ENCODE results near the gene LORICRIN.

The LORICRIN gene

DNA sequence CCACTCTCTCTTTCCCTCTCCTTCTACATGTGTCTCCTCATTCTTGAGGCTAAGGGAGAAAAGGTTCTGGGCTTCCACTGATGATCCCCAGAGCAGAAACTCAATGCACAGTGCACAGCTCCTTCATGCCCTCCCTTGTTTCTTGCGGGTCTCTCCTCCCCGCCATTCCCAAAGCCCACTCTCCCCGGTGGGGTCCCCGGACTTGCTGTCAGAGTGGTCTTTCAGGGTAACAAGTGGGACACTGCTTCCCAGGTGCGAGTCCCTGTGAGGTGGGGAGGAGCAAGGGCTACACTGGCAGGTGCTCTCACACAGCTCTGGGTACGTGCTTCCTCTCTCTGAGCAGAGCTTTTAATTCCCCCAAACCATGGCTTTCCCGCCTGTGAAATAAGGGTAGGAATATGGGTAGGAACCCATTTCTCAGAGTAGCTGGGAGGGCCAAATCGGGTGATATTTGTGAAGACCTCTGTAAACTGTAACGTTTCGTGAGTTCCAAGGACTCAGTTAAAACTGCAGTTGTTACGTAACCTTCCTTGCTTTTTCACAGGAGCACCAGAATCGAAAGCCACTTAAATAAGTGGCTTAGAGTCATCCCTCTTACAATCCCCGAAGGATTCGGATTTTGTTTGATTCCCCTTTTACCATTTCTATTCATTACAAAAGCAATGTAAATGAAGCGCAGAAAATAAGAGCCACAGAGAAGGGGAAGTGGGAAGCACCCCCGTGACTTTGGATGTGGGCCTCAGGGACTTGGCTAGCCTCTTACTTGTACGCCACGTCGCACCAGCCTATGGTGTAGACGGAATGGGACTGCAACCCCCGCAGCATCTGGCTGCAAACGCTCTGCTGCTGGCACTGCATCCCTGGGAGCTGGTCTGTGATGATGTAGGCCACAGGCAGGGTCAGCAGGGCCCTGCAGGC, 47.1 kb downstream of the LORICRIN start:
- DNase-seq (ENCODE audit: low read depth) = no peak

DNA sequence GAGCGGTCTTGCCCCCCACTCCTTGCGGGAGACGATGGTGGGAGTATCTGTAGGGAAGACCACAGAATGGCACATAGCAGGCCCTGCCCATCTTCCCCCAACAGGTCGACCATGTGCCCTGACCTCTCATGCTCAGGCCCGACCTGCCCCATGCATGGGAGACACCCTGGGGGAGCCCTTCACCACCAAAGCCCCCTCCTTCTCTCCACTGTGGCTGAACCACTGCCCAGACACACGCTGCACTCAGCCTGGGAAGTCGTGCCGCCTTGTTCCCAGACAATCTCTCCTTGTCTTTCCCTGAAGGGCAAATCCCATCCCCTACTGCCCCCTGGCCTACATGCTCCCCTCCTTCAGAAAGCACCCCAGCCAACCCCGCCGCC, 47.7 kb downstream of the LORICRIN start:
- no peak for DNase-seq (ENCODE audit: low read depth)

DNA sequence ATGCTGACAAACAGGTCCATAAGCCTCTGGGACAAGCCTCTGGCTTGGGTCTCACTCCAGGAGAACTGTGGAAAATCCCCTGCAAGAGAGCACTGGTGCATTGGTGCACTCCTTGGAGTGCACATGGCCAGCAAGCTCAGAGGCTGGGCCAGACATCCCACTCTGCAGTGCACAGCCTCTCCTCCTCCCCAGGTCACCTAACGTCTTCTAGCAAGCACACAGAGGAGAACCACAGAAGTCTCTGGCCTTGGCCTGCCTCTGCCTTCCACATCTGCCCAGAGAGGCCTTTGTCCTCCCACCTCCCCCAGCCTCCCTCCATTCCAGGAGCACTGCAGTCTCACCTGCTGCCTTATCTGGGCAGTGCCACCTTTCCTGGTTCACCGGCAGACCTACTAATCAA, 49.1 kb downstream of the LORICRIN start:
- no peak for DNase-seq (ENCODE audit: low read depth)

DNA sequence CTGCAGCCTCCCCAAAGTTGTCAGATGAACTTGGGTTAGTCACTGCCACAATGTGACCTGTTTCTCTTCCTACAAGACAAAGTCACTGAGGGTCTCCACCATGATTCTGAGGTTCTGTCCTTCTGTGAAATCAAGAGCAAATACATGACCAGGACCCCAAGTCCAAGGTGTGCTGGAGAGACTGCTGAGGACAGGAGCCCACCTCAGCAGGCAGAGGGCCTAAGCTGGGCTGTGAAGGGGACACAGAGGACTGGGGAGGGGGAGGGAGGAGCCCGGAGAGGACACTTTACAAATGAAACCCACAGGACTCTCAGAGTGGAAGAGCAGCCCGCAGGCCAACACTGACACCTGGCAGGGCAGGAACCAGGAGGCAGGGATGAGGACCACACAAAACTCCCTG, 50.0 kb downstream of the LORICRIN start:
- DNase-seq (ENCODE audit: low read depth) = no peak

DNA sequence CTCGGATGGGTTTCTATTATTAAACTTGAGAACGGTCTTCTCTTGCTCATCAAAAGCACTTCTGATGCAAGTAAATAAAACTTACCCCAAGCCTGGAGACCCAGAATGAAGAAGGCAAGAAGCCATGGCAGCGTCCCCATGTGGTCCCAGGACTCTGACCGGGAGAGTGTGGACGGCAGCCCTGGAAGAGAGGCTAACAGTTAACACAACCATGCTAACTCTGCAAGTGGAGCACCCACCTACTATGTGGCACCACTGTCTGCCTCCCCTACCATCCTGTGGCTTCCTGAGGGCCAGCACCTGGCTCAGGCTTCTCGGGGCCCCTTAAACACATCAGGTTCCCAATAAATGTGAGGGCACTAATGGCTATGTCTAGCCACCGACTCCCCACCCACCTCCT, 51.0 kb downstream of the LORICRIN start:
- no peak for DNase-seq (ENCODE audit: low read depth)
